Keratinocyte (primary cell): Measurements from ENCODE around the gene MICU2.

ENCODE experiments used
- CTCF ChIP-seq, 3 experiments: IDR thresholded peaks in 1 of 3; conservative IDR thresholded peaks in 1 of 3; optimal IDR thresholded peaks in 1 of 3; 2 replicates in 2 of 3; 3 replicates in 1 of 3; pipeline versions ENCODE3 to v1.5.1; 2011; ENCODE audit warnings: low read length in 3 of 3, mild to moderate bottlenecking in 3 of 3, moderate library complexity in 2 of 3, control low read depth in 1 of 3, inconsistent platforms in 1 of 3; ENCODE audit not compliant: insufficient read depth in 2 of 3; ENCODE audit errors: extremely low read depth in 1 of 3
- EZH2 ChIP-seq: IDR thresholded peaks from one replicate; pipeline ENCODE4 v1.6.1; 2012; ENCODE audit warnings: inconsistent platforms, mild to moderate bottlenecking, low read length, moderate library complexity

- no peak for TF ChIP-seq CTCF (optimal IDR thresholded peaks at IDR 0.05 in 1 of 3, IDR thresholded peaks at IDR 0.05 in 1 of 3, conservative IDR thresholded peaks at IDR 0.05 in 1 of 3; ENCODE audit: extremely low read depth in 1 of 3, insufficient read depth in 2 of 3, low read length in 3 of 3)
- no peak for TF ChIP-seq EZH2
Observed at GRCh38 chr13:21534760-21535159, 69.2 kb downstream of the MICU2 start.
